ENCODE results near the gene ANGPTL2.

Gene ANGPTL2

GRCh38 chr9:127121628-127122175 lies 733 bp downstream of the ANGPTL2 start:
- no peak for DNase-seq (ENCODE audit: low read depth in 2 of 2, low spot score in 1 of 2)

- DNase-seq (ENCODE audit: low read depth in 2 of 2, low spot score in 1 of 2), result no peak
Measured at GRCh38 chr9:127119320-127119709, 3.1 kb downstream of the ANGPTL2 start.

- no peak for DNase-seq (ENCODE audit: low read depth in 2 of 2, low spot score in 1 of 2)
Measured at GRCh38 chr9:127118597-127119319, 3.7 kb downstream of the ANGPTL2 start.

DNA sequence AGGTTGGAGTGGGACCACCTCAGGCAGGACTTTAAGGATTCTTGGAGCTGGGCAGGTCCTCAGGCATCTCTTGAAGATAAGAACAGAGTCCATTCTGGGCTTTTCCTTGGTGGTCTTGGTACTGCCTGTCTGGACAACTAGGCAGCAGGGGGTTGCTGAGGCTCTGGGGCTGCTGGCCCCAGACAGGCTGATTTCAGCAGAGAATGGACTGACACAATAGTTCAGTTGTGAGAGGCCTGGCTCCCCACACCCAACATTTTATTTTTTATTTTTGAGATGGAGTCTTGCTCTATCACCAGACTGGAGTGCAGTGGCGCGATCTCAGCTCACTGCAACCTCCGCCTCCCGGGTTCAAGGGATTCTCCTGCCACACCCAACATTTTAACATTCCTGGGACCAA lies 4.6 kb downstream of the ANGPTL2 start:
- no peak for DNase-seq (ENCODE audit: low read depth in 2 of 2, low spot score in 1 of 2)

- no peak for DNase-seq (ENCODE audit: low read depth in 2 of 2, low spot score in 1 of 2)
Measured at GRCh38 chr9:127116957-127117356, 5.5 kb downstream of the ANGPTL2 start.

GRCh38 chr9:127116088-127116726 lies 6.2 kb downstream of the ANGPTL2 start:
- DNase-seq (ENCODE audit: low read depth in 2 of 2, low spot score in 1 of 2), result no peak

- DNase-seq (ENCODE audit: low read depth in 2 of 2, low spot score in 1 of 2), result no peak
Measured at GRCh38 chr9:127114606-127115005, 7.8 kb downstream of the ANGPTL2 start.

DNA sequence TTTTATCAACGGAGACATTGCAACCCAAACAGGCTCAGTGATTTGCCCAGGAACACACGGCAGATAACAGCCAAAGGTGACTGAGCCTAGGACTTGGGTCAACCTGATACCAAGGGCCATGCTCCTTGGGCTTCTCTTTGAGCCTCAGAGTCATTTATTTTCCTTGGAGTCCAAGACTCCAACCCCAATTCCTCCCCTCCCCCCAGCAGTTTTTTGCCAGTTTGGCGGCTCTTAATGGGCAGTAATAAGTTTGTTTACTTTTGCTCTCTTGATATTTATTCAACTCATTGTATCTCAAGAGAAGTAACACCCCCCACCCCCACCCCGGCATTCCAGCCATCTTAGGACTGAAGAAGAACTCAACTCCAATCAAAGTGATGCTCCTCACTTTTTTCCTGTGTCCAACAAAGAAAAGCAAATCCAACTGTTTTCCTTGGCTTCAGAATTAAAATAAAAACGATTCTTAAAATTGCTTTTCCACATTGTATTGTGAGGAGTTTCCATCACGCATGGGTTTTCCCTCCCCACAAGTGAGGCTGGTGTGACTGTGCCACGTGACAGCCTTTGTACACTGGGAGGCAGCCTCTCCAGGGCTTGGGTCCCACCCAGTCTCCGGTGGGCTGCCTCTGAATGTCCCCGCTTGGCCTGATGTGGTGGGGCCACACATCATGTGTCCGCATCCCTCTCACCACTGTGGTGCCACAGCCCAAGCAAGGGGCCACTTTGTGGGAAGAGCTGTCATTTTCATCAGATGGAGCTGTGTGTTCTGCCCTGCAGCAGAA lies 9.1 kb downstream of the ANGPTL2 start:
- no peak for DNase-seq (ENCODE audit: low read depth in 2 of 2, low spot score in 1 of 2)

DNA sequence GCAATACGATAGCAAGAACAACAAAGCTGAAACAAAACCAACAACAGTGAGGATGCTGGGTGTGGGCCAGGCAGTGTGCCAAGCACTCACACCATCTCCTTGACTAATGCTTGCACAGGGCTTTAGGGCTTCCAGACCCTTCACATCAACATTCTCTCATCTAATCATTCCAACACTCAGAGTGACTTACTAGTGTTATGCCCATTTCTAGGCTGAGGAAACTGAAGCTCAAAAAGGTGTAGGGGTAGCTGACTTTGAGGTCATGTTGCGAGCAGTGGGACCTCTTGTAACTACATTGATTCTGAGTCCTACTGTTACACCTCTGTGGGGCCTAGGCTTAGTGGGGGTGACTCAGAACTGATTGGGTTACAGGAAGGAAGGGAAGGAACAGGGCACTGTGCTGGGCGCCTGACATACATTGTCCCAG lies 9.7 kb downstream of the ANGPTL2 start:
- DNase-seq (ENCODE audit: low read depth in 2 of 2, low spot score in 1 of 2), result no peak

DNA sequence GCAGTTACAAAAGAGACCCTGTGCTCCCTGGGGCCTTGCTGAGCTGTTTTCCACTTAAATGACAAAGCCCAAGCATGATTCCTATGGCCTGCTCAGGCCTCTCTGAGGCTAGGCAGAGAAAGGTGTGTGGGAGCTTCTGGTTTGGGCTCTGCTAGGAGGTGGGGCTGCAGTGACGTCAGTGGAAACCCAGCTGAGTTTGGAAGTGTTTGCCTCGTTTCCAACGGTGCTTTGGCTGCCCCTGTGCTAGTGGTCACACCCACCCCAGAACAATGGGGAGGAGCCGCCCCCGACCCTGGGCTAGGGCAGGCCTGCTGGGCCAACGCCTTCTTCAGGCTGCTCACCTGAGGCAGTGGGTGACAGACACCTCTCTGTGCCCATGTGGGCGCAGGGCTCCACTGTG lies 10.4 kb downstream of the ANGPTL2 start:
- no peak for DNase-seq (ENCODE audit: low read depth in 2 of 2, low spot score in 1 of 2)

DNA sequence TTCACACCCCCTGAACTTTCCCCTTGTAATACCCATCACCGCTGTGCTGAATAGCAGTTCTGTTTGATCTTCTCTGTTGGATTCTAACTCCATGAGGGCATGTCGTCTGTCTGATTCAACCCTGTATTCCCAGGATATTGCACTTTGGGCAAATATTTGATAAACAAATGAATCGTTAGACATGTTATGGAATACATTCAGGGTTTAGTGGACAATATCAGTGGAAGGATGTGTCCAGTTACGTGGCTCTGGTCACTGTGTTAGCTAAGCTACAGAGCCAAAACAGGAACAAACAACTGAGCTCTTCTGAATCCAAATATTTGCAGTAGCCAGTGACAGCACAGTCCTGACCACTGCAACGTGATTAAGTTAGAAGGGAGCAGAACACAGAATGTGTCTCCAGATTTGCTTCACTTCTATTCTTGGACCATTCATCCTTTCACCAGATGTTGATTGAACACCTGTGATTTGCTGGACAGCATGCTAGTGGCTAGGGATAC lies 13.2 kb downstream of the ANGPTL2 start:
- DNase-seq (ENCODE audit: low read depth in 2 of 2, low spot score in 1 of 2), result no peak

GRCh38 chr9:127107929-127108876 lies 14.2 kb downstream of the ANGPTL2 start:
- no peak for DNase-seq (ENCODE audit: low read depth in 2 of 2, low spot score in 1 of 2)

DNA sequence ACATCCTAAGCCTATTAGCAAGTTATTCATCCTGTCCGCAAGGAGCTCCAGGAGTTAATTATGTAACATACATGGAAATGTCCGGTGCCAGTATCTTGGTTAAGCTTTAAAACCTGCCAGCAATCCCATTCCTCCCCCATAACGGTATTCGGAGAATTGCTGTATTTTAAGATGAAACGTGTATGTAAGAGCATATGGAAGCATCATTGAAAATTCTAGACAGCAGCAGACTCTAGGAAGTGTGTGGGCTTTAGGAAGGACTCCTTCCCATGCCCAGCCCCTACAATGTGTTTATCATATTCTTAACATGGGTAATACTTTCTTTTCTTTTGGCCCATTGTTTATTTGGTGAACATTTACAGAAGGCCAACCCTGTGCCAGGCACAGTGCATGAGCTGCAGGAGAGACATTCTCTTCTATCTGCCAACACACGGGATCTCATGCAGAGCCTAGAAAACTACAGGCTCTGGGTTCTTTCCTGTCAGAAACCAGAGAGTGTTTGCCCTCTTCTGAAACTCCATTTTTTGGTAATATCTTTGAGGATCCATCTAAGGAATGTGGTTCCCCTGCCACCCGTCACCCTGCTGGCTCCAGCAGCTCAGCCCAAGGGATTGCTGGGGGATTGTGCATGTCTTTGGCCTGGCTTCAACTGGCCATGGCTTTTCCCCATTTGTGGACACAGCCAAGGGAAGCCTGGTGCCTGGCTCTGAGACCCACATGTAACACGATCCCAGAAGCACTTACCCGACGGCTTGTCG lies 15.1 kb downstream of the ANGPTL2 start:
- DNase-seq (ENCODE audit: low read depth in 2 of 2, low spot score in 1 of 2), result no peak

DNA sequence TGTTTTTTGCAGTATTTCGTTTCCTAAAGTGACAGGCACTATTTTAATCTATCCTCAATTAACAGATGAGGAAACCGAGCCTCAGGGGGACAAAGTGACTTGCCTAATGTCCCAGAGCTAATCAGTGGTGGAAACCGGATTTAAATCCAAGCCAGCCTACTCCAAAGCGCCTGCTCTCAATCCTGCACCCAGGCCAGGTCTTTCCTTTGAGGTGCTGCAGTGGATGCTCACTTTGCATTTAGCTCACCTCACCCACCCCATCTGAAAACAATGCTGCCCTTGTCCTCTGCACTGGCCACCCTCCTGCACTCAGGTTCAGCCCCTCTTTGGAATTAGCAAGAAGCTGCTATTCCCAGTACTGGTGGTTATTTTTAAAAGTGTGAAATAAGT lies 16.0 kb downstream of the ANGPTL2 start:
- DNase-seq (ENCODE audit: low read depth in 2 of 2, low spot score in 1 of 2), result no peak

DNA sequence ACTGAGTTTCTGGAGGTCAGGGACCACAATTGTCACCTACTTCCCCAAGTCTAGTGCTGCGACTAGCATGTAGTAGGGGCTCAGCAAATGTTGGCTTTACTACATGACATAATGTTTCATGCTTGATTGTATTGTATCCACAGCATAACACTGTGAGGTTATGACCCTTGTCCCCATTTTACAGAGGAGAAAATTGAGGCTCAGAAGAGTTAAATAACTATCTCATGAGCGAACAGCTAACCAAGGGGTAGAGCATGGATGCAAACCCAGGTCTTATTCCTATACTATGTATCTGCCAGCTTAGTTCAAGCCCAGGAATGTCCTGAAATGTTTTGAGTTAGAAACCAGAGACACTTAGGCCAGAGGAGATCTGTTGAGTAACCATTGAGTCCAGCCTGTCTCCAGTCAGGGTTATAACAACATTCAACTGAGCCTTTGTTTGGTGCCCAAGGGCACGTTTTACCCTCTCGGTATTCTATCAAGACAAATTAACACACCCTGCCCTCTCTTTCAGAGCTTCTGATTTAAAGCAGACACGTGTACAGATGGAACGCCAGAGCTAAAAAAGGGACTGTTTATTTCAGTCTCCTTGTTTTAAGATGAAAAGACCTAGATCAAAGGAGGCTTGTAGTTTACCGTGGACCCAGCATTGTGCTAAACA lies 16.5 kb downstream of the ANGPTL2 start:
- no peak for DNase-seq (ENCODE audit: low read depth in 2 of 2, low spot score in 1 of 2)

DNA sequence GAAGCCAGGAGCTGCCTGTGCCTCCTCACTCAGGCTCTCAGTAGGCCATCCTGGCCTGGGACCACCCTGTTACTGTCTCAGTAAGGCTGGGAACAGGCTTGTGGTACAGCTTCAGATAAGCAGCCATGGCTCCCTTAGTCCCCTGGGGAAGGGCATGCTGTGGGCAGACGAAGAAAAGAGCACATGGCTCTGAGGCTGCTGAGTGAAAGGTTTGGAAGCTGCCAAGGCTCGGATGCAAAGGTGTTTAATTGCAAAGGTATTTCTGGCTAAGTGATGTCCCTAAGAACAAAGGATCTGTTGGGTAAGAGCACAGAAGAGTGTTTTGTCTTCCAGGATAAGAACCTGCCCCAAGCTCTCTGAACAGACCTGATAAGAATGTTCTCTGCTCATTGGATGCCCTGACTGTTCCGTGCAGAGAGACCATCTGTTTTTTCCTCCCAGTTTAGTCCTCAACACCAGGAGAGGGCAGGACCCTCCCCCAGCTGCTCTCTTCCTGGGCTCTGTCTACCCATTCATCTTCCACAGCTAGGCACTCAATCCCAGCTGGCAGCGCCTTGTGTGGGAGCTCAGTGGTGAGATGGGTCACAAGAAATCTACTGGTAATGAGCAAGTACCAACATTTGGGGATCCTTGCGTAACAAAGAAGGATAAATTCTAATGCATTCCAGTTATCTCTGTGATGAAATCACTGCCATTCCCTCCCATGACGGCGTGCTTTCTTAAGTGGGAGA lies 17.7 kb downstream of the ANGPTL2 start:
- DNase-seq (ENCODE audit: low read depth in 2 of 2, low spot score in 1 of 2), result no peak

- DNase-seq (ENCODE audit: low read depth in 2 of 2, low spot score in 1 of 2), result no peak
Measured at GRCh38 chr9:127102788-127103187, 19.6 kb downstream of the ANGPTL2 start.

DNA sequence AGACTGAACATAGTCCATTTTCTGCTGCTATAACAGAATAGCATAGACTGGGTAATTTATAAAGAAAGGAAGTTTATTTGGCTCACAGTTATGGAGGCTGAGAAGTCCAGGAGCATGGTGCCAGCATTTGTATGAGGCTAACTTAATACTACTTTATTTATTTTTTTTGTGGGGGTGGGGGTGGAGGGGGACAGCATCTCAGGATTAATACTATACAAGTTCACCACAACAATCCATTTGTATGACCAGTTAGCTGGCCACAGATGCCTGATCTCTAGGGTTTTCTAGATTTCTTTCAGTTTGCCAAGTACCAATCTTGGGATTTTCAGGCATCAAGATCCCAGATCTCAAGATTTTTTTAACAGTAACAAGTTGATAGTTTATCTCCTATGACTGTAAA lies 20.3 kb downstream of the ANGPTL2 start:
- DNase-seq (ENCODE audit: low read depth in 2 of 2, low spot score in 1 of 2), result no peak

DNA sequence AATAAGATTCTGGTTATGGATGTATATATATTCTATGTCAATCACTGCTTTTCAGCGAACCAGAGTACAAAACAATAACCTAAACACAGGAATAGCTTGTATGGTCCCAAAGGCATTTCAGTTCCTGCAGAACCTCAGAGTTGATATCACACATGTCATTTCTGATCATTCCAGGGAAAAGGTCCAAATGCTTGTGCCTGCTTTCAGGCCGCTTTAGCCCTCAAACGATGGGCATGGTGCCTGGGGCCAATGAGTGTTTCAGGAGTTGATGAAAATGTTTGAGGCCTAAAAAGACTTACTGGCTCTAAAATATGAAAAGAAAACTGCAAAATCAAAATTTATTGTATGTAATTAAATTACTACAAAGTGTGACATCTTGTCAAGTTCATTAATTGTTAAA lies 22.8 kb downstream of the ANGPTL2 start:
- DNase-seq (ENCODE audit: low read depth in 2 of 2, low spot score in 1 of 2), result no peak

Measured in stimulated activated CD8-positive, alpha-beta memory T cell treated with anti-CD3 and anti-CD28 coated beads, Interleukin-4, amount 100 ng/mL, for 1 hour (primary cell).